ENCODE results near the gene EPHA4. TPM values are rescaled to one million over a fixed set of nuclear protein-coding genes. Genes with fewer than 3 reads are reported as not detected.

The EPHA4 gene
- total and polyA plus RNA-seq, 5 experiments from 2014 or later, result 0.41 to 9.7 (median 4.5) TPM

GRCh38 chr2:221600388-221600787, 28.3 kb upstream of the EPHA4 start:
- peaks cover 2 to 10% (median 4%) of the 10 kb centered on the region in 5 donors for H3K27me3 Mint-ChIP-seq
- ATAC-seq (no peak), DNase-seq (no peak)
- H3K27ac Mint-ChIP-seq, result no peak overlapping the region
- no peak overlapping the region for H3K4me3 Mint-ChIP-seq
- no peaks in the 10 kb centered on the region for H3K36me3 Mint-ChIP-seq
- H3K4me1 Mint-ChIP-seq, result no peaks in the 10 kb centered on the region
- POLR2A ChIA-PET, result no interaction called here
- H3K9me3 Mint-ChIP-seq, result no peaks in the 10 kb centered on the region

GRCh38 chr2:221596192-221596591, 24.1 kb upstream of the EPHA4 start:
- ATAC-seq (no peak), DNase-seq (no peak)
- H3K27ac Mint-ChIP-seq, result no peak overlapping the region
- POLR2A ChIA-PET, result no interaction called here
- no peaks in the 10 kb centered on the region for H3K4me1 Mint-ChIP-seq
- H3K9me3 Mint-ChIP-seq, result no peaks in the 10 kb centered on the region
- H3K36me3 Mint-ChIP-seq, result no peaks in the 10 kb centered on the region
- no peak overlapping the region for H3K4me3 Mint-ChIP-seq
- H3K27me3 Mint-ChIP-seq, result peaks cover 6 to 21% (median 9%) of the 10 kb centered on the region in 5 donors

GRCh38 chr2:221590861-221591365, 18.8 kb upstream of the EPHA4 start:
- Mint-ChIP-seq H3K27me3 (peaks cover 14 to 50% (median 26%) of the 10 kb centered on the region in 5 donors), H3K36me3 (peaks cover 0 to 1% (median 0%) of the 10 kb centered on the region in 3 donors), H3K4me3 (no peak overlapping the region), H3K27ac (peak overlapping the region in 1 of 10 donors; percentile 1), H3K4me1 (no peaks in the 10 kb centered on the region), H3K9me3 (peaks cover 0 to 2% (median 0%) of the 10 kb centered on the region in 9 donors)
- POLR2A ChIA-PET, result no interaction called here
- DNase-seq (no peak), ATAC-seq (no peak)

- POLR2A ChIA-PET, result no interaction called here
- no peak for ATAC-seq
- H3K27ac Mint-ChIP-seq, result no peak overlapping the region
- no peaks in the 10 kb centered on the region for H3K4me1 Mint-ChIP-seq
- DNase-seq, result no peak
- H3K9me3 Mint-ChIP-seq, result peaks cover 0 to 2% (median 0%) of the 10 kb centered on the region in 9 donors
- H3K36me3 Mint-ChIP-seq, result peaks cover 0 to 1% (median 0%) of the 10 kb centered on the region in 3 donors
- peaks cover 17 to 58% (median 33%) of the 10 kb centered on the region in 5 donors for H3K27me3 Mint-ChIP-seq
- H3K4me3 Mint-ChIP-seq, result no peak overlapping the region
Observed at GRCh38 chr2:221589696-221590095, 17.6 kb upstream of the EPHA4 start.

- POLR2A ChIA-PET, result no interaction called here
Observed at GRCh38 chr2:221588306-221588985, 16.3 kb upstream of the EPHA4 start.

GRCh38 chr2:221581986-221582385, 9.9 kb upstream of the EPHA4 start:
- Mint-ChIP-seq H3K4me3 (no peak overlapping the region), H3K27me3 (peaks cover 23 to 63% (median 38%) of the 10 kb centered on the region in 5 donors), H3K9me3 (no peaks in the 10 kb centered on the region), H3K4me1 (no peaks in the 10 kb centered on the region), H3K36me3 (no peaks in the 10 kb centered on the region), H3K27ac (no peak overlapping the region)
- ATAC-seq, result no peak
- DNase-seq, result no peak
- POLR2A ChIA-PET, result no interaction called here

More at GRCh38 chr2:221588306-221588985, 16.3 kb upstream of the EPHA4 start:
- DNase-seq (no peak), ATAC-seq (no peak)
- no peak overlapping the region for H3K4me3 Mint-ChIP-seq
- peak overlapping the region in 1 of 10 donors; percentile 82 for H3K27ac Mint-ChIP-seq
- peaks cover 0 to 2% (median 0%) of the 10 kb centered on the region in 9 donors for H3K9me3 Mint-ChIP-seq
- H3K4me1 Mint-ChIP-seq, result no peaks in the 10 kb centered on the region
- peaks cover 22 to 67% (median 29%) of the 10 kb centered on the region in 5 donors for H3K27me3 Mint-ChIP-seq
- peaks cover 0 to 1% (median 0%) of the 10 kb centered on the region in 3 donors for H3K36me3 Mint-ChIP-seq

- POLR2A ChIA-PET, result no interaction called here
- H3K4me1 Mint-ChIP-seq, result peaks cover 15 to 45% (median 36%) of the 10 kb centered on the region in 4 donors
- H3K9me3 Mint-ChIP-seq, result no peaks in the 10 kb centered on the region
- DNase-seq, result no peak
- no peak for ATAC-seq
- peak overlapping the region in 8 of 10 donors; percentile 4 to 67 (median 24) for H3K27ac Mint-ChIP-seq
- H3K4me3 Mint-ChIP-seq, result peak overlapping the region; percentile 67 to 88 (median 81)
- peaks cover 0 to 5% (median 0%) of the 10 kb centered on the region in 3 donors for H3K36me3 Mint-ChIP-seq
- peaks cover 36 to 70% (median 53%) of the 10 kb centered on the region in 5 donors for H3K27me3 Mint-ChIP-seq
Observed at GRCh38 chr2:221574231-221574570, 2.1 kb upstream of the EPHA4 start.

- Mint-ChIP-seq H3K27ac (peak overlapping the region in 8 of 10 donors; percentile 4 to 67 (median 33)), H3K27me3 (peaks cover 40 to 70% (median 56%) of the 10 kb centered on the region in 5 donors), H3K4me1 (peaks cover 15 to 45% (median 39%) of the 10 kb centered on the region in 4 donors), H3K9me3 (no peaks in the 10 kb centered on the region), H3K4me3 (peak overlapping the region; percentile 67 to 88 (median 81)), H3K36me3 (peaks cover 0 to 5% (median 0%) of the 10 kb centered on the region in 3 donors)
- peak; percentile 49 to 54 for ATAC-seq
- peak; percentile 47 to 86 (median 72) for DNase-seq
- POLR2A ChIA-PET, result interaction anchor here (1.6 kb wide), 1 partner anchor 55 kb away, joined by 4 read pairs; no protein-coding TSS in a partner anchor
Observed at GRCh38 chr2:221573430-221574230, 1.5 kb upstream of the EPHA4 start.

GRCh38 chr2:221572821-221573429, 821 bp upstream of the EPHA4 start:
- Mint-ChIP-seq H3K27me3 (peaks cover 39 to 72% (median 60%) of the 10 kb centered on the region in 5 donors), H3K27ac (peak overlapping the region in 9 of 10 donors; percentile 37 to 84 (median 69)), H3K9me3 (no peaks in the 10 kb centered on the region), H3K36me3 (peaks cover 0 to 5% (median 0%) of the 10 kb centered on the region in 3 donors), H3K4me3 (peak overlapping the region; percentile 80 to 94 (median 90)), H3K4me1 (peaks cover 15 to 45% (median 41%) of the 10 kb centered on the region in 4 donors)
- POLR2A ChIA-PET, result interaction anchor here (1.6 kb wide), 1 partner anchor 54 kb away, joined by 4 read pairs; no protein-coding TSS in a partner anchor
- DNase-seq, result peak in 1 of 10 donors; percentile 13
- ATAC-seq, result peak; percentile 11 to 14

- H3K27me3 Mint-ChIP-seq, result peaks cover 35 to 73% (median 51%) of the 10 kb centered on the region in 5 donors
- ATAC-seq, result peak; percentile 3 to 14
Observed at GRCh38 chr2:221571551-221572218, 419 bp downstream of the EPHA4 start.

GRCh38 chr2:221571025-221571550, 1.0 kb downstream of the EPHA4 start:
- POLR2A ChIA-PET, result interaction anchor here (1.1 kb wide), 1 partner anchor 53 kb away, joined by 3 read pairs; no protein-coding TSS in a partner anchor
- H3K27me3 Mint-ChIP-seq, result peaks cover 35 to 74% (median 47%) of the 10 kb centered on the region in 5 donors
- peak in 4 of 10 donors; percentile 5 to 43 (median 29) for DNase-seq
- peak overlapping the region; percentile 80 to 97 (median 90) for H3K4me3 Mint-ChIP-seq
- peak in 1 of 2 donors; percentile 14 for ATAC-seq
- H3K9me3 Mint-ChIP-seq, result no peaks in the 10 kb centered on the region
- H3K4me1 Mint-ChIP-seq, result peaks cover 15 to 48% (median 42%) of the 10 kb centered on the region in 4 donors
- peaks cover 0 to 5% (median 0%) of the 10 kb centered on the region in 3 donors for H3K36me3 Mint-ChIP-seq
- H3K27ac Mint-ChIP-seq, result peak overlapping the region; percentile 2 to 93 (median 65)

More at GRCh38 chr2:221571551-221572218, 419 bp downstream of the EPHA4 start:
- peak overlapping the region; percentile 80 to 97 (median 90) for H3K4me3 Mint-ChIP-seq
- POLR2A ChIA-PET, result interaction anchor here (0.6 to 1.6 kb wide), 3 partner anchors 50 to 54 kb away, joined by 3 to 4 read pairs (median 3); no protein-coding TSS in a partner anchor
- DNase-seq, result peak in 4 of 10 donors; percentile 15 to 51 (median 20)
- peaks cover 15 to 48% (median 42%) of the 10 kb centered on the region in 4 donors for H3K4me1 Mint-ChIP-seq
- H3K9me3 Mint-ChIP-seq, result no peaks in the 10 kb centered on the region
- H3K27ac Mint-ChIP-seq, result peak overlapping the region; percentile 63 to 94 (median 84)
- H3K36me3 Mint-ChIP-seq, result peaks cover 0 to 5% (median 0%) of the 10 kb centered on the region in 3 donors

All from naive thymus-derived CD8-positive, alpha-beta T cell (primary cell).